ENCODE results near the gene SETD3.

SETD3 gene

DNA sequence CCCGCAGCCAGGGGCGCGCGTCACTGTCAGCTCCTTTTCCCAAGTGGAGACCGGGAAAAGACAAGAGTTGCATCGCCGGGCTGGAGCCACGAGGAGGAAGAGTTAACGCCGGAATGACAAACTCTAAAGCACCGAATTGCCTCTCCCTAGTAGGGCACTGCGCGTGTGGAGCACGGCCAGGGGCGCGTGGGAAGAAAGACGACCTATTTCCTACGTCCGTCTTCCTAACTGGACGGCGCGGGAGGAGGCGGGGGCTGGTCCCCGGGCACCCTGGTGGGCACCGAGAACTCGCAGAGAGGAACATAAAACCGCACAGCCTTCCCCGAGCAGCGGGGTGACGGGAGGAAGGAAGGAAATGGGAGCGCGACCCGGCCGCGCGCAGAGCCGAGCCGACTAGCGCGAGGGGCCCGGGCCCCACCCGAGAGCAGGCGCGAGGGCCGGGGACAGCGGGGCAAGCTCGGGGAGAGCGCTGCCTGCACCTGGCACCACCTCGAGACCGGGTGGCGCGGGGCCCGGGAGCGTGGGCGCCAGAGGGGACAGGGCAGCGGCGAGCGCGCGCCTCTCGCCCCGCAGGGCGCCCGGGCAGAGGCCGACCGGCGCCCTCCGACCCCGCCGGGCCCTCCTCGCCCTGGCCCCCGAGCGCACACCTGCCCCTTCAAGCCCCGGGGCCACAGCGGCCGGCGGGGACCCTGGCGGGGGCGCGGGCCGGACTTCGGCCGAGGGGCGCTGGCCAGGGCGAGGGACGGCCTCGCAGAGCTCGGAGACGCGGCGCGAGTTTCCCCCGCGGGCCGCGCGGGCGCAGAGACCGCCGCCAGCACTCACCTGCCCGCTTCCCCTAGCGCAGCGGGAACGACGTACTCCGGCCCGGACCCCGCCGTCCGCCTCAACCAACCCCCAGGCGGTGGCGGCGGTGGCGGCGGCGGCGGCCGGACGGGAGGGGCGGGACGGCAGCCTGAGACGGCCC lies at the start of gene SETD3:
SETD3 (minus strand) TSS at position 954 of the 964 bp plus-strand sequence. CDS start 15,054 bp downstream, outside the sequence.
- peak; percentile 75 for DNase-seq

DNA sequence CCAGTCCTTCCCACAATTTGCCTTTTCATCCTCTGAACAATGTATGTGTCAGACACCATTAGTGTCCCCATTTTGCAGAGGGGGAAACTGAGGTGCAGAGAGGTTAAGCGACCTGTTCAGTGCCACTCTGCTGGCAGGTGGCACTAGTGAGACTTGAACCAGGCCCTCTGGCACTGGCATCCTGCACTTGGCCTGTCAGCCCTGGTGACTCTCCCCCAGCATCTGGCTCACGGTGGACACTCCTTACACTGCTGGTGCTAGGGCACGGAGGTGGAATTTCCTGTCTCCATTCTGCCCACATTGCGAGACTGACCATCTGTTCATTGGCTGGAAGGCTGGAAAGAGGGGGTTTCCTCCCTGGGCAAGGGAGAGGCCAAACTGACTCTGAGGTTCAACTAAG lies 49.2 kb upstream of the SETD3 start:
- DNase-seq, result no peak

DNA sequence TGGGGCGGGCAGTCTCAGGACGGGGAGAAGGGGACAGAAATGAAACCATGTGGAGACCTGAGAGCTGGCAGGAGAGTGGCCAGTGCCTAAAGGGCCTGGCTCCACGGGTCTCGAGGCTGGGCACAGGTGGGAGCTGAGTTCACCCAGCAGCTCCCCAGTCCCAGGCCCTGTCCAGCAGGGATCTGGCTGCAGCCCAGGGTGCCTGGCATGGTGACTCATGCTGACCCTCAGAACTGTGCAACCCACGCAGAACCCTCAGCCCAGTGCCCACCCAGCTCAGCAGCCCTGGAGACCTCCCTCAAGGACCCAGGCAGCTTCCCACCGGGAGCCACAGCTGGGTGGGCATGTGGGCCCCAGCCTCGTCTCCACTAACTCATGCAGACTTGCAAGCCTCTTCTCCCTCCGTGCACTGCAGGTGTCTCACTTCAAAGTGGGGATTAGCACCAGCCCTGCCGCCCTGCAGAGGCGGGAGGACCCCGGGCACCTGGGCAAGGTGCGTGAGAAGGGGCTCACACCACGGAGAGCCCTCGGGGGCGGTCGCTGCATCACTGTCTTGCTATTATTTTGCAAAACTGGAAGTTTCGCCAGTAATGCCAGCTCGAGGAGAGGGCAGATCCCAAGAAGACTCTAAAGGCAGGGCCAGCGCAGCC lies 46.9 kb upstream of the SETD3 start:
- DNase-seq, result no peak

DNA sequence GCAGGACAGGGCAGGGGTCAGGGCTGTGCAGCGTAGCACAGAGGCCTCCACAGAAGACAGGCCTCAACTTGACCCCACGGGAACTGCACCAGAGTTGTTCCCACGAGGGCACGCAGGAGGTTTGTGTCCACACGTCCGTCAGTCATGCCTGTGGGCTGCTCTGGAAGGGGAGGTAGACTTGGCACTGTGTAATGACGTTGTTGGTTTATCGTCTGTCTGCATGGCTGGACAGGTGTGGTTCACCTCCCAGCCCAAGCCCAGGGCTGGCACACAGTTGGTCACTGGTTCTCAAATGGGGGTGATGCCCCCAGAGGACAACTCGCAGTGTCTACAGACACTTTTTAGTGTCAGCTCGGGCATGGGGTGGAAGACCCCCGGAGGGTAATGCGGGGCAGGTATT lies 46.4 kb upstream of the SETD3 start:
- no peak for DNase-seq

DNA sequence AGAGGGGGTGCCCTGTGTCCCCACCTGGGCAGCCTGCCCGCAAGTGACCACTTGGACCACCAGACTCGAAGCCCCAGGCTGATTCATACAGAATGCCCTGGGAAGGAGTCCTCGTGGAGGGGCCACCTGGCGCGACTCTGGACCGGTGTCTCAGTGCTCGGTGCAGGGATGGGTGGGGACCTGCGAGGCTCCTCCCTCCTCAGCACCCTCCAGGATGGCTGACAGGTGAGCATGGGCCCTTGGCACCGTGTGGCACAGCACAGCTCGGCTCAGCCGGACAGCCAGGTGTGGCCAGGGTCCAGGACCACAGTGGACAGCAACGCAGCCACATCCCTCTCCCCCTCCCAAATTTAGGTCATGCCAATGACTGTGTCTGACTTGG lies 45.0 kb upstream of the SETD3 start:
- DNase-seq, result no peak

DNA sequence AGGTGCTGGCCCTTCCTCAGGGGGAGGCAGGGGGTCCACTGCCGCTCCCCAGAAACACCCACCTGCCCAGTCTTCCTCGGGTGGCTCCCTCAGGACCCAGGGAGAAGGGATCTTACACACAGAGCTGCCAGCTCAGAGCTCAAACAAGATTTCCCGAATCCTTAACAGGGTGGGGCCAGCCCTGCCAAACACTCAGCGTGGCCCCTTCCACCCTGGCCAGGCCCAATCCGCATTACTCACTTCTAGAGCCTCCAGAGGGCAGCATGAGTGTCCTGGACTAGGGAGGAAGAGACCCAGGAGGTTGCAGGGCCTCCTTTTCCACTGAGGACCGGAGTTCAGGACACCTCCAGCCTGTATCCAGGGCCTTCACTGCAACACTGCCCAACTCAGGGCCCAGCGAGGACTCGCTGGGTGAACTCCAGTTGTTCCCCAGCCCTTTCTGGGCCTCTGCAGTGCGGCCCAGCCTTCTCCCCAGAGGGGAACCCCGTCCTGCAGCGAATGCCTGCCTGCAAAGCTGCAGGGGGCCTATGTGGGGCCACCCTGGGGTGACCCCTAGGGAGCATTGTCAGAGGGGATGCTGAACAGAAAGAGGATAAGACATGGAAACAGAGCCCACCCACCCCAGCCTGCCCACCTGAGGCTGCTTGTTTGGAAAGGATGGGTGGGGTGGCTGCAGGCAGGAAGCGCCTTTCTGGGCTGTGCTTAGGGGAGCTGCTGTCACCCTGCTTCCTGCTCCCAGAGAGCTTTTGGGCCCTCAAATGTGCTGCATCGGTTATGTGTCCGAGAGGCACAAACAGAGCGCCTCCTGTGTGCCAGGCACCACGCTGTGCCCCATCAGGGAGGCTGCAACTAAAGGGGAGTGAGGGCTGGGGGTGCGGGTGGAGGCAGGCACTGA lies 44.4 kb upstream of the SETD3 start:
- DNase-seq, result no peak

DNA sequence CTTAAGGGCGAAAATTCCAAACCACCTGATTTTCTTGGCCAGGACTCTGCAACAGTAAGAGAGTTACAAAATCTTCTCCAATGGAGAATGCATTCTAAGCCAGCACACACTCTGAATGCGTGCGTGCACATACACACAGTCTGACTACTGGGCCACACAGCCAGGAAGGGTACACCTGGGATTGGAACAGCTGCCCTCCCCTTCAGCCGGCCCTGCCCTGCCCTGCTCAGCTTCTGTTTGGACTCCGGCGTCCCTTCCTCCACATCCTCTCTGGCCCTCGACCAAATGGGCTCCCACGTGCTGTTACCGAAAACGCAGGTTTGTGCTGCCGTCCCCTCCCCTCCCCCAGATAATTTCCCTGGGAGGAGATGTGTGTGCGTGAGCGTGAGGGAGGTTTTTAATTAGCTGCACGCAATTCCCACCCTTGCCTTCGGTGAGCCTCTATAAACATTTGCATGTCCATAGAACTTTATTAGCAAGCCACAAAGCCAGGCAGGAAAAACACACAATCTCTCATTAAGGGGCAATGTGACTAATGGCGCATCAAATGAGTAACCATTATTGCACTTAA lies 43.5 kb upstream of the SETD3 start:
- DNase-seq, result no peak

DNA sequence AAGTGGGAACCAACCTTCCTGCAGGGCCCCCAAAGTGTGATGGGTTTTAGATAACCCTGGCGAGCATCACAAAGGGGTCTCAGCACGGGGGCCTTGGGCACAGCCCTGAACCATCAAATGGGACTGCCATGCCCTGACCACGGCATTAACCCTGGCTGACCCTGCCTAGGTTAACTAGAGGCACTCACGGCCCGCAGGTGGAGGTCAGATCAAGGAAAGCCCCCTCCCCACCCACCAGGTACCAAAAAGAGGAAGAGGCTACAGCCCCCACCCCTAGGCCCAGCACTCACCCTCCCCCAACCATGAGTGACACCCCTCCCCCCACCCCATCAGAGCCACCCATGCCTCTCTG lies 43.0 kb upstream of the SETD3 start:
- DNase-seq, result no peak

DNA sequence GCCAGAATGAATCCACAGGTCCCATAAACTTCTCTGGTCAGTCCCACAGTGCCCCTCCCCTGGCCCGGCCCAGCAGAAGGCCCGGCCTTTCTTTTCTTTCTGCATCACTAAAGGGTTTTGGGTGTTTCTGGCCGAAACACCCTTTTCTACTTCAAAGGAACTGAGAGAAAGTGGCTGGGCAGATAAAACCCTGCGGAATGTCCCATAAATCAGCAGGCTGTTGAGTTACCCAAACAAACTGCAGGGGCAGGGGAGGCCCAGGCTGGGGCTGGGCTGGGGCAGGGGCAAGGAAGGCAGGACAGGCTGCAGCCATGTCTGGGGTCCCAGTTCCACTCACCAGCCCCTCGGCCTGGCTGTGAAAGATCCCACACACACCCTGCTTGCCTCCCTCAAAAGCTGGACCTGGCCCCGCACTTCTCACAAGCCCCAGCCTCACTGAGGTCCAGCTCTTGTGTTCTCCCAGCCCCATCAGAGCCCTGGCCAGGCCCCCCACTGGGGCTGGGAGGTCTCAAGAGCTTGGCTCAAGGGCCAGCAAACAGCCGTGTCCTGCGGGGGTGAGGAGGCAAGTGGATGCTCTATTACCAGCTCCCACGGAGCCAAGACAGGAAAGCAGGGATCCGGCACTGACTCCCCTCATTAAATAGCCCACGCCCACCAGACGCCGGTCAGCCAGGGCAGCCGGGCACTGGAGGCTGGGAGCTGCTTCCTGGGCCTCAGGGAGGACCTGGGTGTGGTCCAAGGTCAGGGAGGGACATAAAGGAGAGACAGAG lies 42.5 kb upstream of the SETD3 start:
- DNase-seq, result no peak

DNA sequence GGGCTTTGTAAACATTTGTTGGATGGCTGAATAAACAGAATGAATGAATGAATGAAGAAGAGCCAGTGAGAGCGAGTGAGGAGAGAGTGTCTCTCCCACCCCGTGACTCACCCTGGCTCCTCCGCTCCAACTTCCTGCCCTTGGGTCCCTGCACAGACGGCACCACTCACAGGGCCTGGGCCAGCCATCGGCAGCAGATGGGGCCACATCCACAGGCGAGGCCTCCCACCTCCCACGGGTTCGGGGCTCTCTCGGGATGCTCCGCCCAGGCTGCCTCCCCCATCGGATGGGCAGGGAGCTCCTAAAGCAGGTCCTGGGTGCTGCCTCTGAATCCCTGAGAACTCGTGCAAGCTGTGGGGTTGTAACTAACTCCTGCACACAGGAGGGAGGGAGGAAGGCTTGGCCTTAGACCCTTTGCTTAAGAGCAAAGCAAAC lies 41.8 kb upstream of the SETD3 start:
- DNase-seq, result no peak

DNA sequence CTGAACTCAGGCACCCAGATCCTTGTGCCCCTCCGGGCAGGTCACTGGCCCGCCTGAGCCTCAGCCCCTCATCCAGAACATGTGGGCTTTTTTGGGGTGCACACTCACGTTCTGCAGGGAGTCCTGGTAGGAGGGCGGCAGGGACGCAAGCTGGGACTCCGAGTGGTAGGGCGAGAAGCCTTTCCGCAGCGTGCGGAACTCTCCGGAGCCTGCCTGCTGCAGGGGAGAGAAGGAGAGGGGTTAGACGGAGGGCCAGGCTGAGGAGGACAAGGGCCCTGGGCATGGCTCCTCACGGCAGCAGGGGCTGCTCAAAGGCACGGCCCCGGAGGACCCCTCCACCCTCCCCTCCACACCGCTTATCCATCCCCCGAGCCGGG lies 41.4 kb upstream of the SETD3 start:
- DNase-seq, result no peak

DNA sequence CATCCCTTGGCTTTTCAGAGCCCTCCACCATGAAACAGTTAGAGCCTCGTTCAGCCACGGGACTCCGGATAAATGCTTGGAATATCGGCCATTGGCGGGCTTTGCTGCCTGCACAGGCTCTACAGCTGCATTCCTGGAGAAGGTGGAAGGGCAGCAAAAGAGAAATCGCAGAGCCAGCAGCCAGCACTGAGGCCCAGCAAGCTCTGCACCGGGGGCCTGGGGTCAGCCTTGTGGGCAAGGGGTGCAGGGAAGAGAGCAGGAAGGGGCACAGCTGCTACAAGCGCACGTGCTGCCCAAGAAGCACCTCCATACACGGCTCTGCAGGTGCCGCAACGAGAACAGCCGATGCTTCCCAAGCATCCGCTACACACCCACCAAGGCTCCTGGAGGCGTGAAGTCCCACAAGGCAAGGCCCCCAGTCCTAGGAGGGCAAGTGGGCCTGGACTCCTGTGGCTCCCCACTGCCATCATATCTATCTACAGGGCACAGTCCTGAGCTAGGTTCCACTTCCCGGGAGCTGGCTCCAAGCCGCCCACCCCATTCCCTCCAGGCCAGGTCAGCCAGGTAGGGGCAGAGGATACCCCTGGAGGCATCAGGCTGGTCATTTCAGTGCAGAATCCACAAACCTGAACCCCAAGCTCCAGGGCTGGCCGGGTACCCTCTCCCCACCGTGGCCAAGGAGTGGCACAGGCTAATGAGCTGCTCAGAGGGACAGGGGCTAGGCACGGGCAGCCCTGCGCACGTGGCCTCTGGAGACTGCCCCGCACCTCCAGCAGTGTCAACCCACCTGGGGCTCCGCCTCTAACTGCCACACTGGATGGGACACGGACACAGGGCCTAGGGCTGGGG lies 40.7 kb upstream of the SETD3 start:
- no peak for DNase-seq

DNA sequence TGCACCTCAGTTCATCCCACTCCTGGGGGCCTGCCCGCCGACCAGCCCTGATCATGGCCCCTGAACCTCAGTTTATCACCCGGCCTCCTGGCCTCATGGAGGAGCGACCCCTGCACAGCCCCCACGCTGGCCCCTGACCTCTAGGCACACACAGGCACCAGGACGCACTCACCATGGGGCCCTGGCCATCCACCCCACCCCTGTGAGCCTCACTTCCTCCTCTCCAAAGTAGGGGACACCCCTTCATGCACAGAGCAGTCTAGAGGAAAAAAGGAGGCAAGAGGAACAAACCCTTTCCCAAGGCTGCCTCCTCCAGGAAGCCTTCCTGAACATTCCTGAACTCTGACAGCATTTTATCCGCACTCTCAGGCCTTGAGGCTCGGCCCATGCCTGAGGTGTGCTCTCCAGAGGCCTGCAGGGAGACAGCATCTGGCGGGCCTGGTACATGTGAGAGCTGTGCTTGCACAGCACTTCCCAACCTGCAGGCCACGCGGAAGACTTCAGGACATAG lies 40.0 kb upstream of the SETD3 start:
- DNase-seq, result no peak

DNA sequence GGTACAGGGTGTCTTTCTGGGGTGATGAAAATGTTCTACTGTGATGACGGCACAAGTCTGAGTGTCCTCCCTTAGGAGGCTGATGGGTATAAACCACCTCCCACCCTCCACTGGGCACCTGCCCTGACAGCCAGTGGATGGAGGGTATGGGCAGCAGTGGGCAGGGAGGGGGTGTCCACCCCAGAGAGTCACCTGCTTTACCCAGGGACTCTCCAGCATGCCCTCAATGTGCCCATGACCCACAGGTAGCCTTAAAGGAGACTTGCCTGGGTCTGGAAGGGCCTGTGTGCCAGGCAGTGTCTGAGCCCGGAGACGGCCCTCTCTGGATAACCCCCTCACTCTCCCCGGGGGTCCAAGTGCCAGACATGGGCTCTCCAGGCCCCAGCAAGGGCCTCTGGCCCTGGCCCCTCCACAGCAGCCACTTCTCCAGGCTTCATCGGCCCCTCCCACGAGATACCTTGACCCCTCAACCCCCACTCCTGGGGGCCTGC lies 39.3 kb upstream of the SETD3 start:
- DNase-seq, result no peak

DNA sequence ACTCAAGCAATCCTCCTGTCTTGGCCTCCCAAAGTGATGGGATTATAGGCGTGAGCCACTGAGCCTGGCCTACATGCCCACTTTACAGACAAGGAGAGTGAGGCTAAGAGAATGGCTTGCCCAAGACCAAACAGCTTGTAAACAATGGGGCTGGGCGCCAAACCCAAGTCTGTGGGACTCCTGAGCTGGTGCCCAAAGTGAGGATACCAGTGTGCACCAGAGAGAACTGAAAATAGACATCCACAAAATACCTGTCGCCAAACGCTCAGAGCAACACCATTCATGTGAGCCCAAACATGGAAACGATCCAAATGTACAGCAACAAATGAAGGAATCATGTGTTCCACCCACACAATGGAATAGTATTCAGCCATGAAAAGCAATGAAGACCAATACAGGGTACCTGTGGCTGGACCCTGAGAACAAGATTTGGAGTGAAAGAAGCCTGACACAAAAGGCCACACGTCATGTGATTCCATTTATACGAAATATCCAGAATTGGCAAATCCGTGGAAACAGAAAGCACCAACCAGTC lies 38.8 kb upstream of the SETD3 start:
- no peak for DNase-seq

DNA sequence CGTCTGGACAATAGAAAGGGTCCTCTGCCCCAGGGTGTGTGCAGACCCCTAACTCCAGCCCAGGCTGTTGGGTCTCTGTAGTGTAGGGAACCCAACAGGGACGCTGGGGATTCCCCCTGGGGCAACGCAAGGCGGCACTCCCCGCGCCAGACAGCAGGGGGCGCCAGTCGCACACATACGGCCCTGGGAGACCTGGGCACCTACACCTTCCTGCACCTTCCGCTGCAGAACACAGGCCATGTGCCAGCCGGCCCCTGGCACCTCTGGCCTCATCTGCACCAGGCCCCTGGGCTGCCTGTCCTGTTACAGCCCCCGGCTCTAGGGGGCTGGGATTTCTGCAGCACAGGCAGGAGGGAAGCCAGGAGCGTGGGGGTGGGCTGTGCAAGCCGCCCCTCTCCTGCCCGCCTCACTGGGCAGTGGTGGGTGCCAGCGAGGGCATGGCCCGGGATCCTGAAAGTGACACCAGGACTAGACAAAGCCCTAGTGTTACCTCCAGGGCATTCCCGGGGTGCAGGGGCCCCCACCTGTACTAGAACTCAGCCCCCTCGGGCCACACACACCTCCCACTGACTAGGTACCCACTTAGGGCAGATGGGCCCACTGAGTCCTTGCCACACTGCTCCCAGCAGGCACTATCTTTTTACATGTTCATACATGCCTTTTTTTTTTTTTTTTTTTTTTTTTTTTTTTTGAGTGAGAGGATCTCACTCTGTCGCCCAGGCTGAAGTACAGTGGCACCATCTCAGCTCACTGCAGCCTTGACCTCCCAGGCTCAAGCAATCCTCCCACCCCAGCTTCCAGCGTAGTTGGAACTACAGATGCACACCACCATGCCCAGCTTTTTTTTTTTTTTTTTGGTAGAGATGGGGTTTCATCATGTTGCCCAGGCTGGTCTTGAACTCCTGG lies 38.0 kb upstream of the SETD3 start:
- DNase-seq, result peak; percentile 76

DNA sequence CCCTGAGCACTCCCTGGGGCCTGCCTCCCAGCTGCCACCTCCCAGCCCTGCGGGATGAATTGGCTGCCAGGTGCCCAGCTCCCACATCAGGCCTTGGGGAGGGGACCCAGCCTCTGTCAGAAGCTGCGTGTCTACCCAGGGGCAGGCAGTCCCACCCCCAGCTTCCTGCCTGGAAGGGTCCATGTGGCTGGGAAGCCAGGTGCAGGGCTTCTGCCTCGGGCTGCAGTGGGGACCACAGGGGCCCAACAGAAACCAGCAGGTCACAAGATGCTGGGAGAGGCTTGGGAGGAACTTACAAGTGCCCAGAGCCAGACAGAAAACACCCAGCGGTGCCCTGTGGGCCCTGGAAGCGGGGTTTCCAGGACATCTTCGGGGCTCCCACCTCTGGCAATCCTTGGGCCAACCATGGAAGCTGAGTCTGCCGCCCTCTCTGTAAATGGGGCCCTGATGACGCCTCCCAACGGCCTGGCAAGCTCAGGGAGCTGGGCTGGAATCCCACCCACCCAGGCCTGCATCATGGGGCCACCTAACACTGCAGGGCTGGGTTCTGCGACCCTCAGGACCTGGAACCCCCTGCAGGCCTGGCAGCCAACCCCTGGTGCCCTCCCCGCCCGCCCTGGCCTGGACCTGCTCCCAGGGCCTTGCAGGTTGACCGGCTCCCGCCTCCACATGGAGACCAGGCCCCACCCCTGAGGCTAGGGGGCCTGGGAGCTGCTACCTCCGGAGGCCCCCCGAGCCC lies 37.2 kb upstream of the SETD3 start:
- DNase-seq, result peak; percentile 21

DNA sequence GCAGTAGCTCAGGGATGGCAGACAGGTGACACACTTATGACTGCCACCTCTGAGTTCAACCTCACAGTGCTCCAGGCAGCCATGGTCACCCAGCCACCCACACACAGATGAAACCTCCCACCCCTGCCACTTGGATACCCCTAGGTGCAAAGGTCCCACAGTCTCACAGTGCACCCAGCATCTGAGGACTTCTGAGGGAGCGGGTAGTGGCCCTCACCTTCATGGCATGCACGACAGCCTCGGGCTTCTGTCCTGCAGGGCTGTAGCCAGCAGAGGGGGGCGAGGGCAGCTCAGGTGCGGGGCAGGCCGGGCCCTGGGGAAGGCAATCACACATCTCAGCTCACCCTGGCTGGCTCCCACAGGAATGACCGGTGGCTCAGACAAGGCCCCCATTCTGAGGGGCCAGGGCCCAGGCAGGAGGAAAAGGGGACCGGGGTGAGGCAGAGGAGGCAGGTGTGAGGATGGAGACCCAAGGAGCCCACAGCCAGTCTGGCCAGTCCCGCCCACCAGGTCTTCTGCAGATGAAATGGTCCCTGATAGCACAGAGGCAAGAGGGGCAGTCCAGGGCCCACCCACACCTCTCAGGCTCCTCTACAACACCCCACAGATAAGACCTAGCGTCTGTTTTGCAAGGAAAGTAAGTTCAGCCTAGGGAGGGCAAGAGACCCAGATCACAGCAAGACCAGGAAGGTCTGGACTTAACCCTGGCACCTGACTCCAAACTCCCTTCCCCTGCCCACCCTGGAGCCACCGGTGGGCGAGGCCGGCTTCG lies 36.4 kb upstream of the SETD3 start:
- DNase-seq, result peak; percentile 23

Data from femur (tissue), 1 donor.